GM03348 (cell line): ENCODE measurements around the gene COG5.
A peak's percentile ranks its signal among the peaks of the same experiment; 100 is the strongest.

ENCODE experiments used
- DNase-seq: peaks from one replicate; pipeline ENCODE4 v3.0.0; 2012; ENCODE audit warnings: low spot score

COG5 gene

DNA sequence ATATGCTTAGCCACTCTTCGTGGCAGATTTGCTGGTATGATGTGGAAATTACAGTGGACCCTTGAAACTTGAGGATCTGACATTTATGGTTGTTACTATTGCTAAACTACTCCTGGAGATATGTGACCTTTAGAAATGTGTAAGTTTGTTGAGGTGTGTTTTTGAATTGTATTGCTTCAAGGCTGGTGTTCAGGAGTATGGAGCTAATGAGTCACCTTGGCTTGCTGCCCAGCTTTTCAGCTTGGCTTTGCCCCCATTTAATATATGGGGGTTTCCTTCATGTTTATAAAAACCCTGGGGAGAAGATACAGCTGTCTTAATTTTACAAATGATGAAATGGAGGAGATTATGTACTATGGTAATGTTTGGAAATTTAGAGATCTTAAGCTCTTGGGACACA is 383.3 kb downstream of the COG5 start:
- no peak for DNase-seq

DNA sequence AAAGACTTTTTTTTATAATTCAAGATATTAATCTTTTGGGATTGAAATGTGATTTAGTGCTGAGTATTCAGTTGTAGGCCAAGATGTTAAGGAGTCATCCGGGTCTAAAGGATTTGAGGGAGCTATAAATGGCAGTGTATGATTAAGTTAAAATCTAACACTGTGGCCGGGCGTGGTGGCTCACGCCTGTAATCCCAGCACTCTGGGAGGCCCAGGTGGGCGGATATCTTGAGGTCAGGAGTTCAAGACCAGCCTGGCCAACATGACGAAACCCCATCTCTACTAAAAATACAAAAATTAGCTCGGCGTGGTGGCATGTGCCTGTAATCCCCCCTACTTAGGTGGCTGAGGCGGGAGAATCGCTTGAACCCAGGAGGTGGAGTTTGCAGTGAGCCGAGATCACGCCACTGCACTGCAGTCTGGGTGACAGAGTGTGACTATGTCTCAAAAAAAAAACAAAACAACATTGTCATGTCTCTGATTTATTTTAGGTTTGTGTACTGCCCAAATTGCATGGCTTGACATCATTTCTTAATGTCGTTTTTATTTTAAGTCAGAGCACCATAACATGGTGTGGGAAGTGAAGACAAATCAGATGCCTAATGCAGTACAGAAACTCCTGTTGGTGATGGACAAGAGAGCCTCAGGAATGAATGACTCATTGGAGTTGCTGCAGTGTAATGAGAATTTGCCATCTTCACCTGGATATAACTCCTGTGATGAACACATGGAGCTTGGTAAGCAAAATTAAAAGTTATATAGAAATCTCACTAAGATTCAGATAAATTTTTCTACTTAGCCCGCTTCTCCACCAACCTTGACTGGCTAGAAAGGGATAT is 384.2 kb downstream of the COG5 start:
- DNase-seq = no peak

DNA sequence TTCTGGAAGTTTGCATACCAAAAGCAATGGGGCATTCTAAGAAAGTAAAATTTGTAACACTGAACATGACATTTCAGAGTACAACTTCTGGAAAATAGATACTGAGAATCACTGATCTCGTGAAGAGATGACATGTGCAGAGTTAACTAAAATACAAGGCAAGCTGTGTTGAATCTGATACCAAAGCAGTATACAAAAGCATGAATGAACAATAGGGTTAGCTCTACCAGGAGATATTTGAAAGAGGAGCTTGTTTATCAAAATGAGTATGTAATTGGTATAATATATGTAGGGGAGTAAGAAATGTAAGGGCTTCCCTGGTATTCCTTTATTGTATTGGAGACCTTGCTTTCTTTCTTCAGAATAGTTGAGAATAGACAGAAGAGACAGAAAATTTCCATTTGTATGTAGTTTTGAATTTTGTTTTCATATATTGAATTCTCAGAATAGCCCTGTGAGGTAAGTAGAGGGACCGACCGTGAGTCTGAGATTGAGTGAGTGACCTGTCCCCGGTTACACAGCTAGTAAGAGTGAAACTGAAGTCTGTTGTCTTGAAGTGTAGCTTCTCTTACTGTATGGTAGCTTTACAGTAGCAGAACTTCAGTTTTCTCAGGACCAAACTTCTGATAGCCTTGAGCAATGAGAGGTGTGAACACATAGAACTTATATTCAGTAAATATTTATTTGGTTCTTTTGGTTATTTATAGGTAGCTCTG is 389.9 kb downstream of the COG5 start:
- no peak for DNase-seq

DNA sequence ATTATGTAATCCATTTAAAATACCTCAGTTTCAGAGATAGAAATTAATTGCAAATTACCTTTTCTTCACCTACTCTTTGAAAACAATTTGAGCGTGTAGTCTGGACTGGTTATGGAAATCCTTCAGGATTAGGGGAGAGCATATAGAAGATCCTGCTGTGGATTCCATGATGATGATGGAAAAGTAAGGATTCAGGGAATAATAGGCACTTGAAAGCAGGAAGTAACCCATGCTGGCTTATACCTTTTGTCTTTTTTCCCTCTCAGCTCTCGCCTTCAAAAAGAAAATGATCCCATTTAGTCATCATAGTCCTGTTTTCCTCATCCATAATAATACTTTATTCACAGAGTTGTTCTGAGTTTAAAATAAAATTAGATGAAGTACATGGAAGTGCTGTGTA is 390.5 kb downstream of the COG5 start:
- DNase-seq = no peak

DNA sequence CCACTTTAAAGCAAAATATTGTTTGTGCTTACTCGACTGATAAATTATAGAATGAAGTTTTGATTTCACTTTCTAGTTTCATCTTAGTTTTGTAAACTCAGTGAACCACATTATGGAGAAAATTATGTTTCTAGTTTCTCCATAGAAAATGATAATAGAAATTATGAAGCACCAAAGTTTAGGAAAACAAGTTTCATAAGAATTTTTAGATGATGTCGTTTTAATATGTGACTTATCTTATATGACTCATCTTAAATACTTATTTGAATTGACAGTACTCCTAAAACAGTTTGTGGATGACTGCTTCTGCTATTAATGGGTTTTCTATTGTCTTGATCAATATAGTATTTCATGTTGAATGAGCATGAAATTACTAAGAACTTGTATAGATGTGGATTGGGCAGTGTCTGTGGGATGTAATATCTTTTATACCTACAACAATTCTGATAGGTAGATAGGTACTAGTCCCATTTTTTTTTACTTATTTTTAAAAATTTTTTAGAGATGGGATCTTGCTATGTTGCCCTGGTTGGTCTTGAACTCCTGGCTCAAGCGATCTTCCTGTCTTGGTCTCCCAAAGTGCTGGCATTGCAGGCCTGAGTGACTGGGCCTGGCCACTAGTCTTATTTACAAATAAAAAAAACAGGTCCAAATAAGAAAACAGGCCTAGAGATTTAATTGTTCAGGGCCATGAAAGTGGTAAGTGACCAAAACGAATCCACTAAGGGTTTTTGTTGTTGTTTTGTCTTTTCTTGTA is 391.3 kb downstream of the COG5 start:
- DNase-seq = no peak

DNA sequence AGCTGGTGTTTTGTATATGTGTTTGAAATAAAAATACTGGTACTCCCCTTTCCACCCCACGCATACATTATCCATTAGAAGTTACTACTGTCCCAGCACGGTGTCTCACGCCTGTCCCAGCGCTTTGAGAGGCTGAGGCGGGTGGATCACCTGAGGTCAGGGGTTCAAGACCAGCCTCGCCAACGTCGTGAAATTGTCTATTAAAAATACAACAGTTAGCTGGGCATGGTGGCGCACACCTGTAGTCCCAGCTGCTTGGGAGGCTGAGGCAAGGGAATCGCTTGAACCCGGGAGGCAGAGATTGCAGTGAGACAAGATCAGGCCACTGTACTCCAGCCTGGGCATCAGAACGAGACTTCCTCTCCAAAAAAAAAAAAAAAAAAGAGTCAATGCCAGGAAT is 392.2 kb downstream of the COG5 start:
- no peak for DNase-seq

DNA sequence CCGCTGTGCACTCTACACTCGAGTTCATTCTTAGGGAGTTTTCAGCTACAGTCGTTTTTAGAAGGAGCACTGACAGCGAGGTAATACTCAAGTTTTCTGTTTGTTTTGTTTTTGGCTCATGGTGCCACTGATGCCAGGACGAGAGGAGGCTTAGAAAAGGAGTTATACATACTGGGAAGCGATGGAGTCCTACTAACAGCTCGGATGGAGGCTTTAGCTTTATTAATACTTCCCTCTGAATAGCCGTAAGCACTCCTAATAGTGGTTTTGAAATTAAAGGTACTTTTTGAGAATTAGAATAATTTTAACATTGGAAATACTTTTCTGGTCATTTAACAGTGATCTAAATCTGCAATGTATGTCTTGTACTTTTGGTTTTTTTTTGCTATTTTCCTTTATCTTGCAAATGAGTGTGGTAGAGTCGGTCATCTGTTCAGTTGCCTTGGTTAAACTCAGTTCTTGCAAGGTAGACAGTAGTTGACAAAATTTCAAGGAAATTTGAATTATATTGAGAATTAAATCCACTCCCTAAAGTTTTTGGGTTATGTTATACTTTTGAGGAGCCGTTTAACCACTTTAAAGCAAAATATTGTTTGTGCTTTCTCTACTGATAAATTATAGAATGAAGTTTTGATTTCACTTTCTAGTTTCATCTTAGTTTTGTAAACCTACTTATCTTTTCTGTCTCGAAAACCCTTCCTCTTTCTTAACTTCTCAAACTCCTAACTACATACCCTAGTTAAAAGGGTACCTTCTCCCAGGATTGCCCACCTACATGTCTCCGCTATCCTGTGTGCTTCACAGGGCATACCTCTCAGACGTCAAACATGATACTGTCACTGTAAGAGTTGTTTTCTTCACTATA is 393.4 kb downstream of the COG5 start:
- no peak for DNase-seq

DNA sequence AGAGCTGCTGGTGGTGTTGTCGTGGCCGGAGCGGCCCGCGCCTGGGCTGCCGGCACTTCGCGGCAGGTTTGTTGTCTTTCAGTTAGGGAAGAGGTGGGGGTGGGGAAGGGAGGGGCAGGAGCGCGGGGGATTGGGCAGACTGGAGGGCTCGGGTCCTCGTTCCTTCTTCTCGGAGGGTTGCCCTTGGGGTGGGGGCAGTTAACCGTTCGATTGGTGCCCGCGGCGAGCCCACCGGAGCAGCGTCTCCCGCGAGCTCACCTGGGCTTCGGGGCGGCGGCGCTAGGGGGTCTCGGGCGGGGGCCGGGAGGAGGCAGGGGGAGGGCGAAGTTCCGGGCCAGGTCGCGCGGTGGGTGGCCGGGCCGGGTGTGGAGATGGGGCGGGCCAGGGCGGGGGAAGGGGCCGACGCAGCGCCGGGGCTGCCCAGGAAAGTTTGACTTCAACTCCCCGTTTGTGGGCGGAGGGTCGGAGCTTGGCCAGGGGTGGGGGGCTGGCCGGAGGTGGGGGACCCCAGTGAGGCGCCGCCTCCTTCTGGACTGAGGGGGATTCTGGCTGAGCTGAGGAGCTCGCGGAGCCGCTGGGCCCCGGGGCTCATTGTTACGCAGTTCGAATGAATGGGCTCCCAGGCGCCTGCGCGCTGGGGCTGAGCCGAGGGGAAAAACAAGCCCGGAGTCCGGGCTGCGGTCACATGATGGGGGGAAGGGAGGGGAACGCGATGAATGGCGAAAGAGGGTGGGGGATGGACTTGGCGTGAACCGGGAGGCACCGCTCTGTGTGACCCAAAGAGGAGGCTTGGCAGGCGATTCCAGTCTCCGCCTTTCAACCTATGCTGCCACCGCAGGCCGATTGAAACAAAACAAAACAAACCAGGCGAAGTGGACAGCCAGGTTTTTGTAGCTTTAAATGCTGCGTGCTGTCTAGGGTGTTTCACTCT is 394.3 kb downstream of the COG5 start:
- peak; percentile 93 for DNase-seq

DNA sequence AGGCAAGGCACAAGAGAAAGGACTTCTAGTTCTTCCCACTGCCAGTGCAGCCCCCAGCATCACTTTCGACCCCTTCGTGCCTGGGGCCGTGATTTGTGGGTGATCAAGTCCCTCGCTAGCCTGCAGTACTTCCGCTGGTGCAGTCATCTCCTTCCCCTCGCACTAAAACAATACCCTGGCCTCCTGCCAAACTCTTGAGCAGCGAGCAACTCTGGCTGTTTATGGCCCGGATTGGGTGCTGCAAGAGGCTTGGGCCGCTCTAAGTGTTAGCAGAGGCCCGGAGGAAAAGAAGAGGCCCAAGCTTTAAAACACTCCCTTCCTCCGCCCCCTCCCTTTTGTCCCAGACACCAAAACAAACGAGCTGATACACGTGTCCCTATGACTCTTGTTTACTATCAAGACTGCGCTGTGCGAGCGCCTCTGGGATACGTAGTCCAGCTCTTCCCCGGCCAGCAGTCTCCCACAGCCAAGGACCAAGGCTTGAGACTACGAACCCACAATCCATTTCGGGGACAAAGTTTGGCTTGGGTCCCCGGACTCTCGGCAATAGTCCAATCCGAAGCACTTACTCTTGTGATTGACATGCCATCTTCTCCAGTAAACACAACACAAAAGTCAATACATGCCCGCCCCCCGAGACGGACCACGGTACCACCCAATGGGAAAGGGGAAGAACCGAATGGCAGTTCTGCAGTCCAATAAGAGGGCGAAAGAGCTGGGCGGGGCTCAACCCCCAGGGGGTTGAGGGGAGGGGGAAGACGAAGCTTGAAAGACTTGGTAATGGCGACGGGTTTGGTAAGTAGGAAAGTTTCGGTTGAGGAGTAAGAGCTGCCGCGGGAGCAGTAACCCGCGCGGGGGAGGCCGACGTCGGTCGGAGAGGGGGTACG is 395.2 kb downstream of the COG5 start, which contains the start of gene HBP1:
Gene HBP1 (plus strand): TSS at position 771 of the 887 bp plus-strand sequence. CDS start 10,891 bp downstream, outside the sequence.
- DNase-seq = peak; percentile 97

DNA sequence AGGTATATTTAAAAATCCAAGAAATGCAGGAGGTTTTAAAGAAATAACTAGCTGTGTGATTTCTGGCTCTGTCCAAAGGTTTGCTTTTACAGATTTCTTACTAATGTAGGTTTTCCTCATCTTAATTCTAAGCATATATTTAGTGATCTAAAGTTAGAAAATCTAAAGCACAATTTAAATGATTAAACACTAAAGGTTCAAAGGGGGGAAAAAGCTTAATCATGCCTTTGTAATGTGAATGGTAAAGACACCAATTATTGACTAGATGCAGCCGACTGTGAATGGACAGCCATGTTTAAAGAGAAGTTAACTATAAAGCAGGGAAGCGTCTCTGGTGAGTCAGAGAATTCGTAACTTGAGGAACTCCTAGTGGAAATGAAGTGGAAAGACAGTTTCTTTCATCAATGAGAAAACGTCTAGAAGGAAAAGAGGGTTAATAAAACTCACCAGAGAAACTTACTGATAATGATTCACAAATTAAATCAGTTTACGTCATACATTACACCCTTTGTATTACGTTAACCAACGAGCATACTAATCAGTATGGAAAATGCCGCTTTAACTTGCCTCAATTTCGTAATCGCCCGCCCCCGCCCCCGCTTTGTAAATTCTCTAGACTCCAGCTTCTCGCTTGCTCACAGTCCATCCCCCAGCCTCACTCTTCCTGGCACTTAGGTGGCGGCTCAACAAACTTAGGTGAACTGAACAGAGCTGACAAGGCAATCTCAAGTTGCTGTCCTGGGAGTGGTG is 396.1 kb downstream of the COG5 start:
- DNase-seq = peak; percentile 65

DNA sequence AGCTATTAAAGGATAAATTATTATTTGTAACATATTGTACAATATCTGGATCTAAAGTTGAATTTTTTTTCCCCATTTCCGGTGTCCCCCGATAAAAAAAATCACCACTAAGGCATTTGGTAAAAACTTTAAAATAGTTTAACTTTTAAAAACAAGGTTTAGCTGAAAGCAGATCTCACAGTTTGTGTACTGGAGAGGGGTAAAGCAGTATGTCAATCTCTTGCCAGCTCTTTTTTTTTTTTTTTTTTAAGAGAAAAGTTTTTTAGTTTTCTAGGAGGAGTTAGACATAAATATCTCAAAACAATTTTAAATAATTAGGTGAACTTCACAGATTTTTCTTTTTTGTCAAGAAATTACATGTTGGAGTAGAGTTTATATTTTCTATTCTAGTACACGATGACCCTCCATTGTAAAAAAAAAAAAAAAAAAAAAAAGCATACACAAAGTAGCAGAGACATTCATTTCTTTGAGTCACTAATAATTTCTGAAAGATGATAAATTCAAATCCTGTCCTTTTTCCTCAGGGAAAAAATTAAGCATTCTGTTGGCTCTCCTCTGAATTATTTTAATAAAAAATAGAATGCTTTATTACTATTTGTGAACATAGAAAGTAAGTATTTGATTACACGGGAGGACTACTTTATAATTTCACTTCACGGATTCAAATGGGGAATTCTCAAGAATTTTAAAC is 396.8 kb downstream of the COG5 start:
- DNase-seq = no peak

DNA sequence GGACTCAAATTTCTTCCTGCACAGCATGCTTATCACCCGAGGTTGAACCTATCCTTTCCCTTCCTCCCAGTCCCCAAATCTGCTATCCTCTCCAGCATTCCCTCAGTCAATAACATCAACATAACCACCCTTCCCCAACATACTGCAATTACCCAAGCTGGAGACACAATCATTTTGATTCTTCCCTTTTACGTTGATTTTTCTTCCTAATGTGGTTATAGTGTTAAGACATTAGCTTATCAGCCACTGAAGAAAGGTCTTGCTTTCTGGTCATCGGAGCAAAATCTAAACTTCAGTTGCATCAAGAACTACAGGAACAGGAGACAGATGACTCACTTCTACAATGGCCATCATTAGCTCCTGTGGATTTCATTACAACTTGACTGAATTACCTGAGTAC is 398.4 kb downstream of the COG5 start:
- no peak for DNase-seq

DNA sequence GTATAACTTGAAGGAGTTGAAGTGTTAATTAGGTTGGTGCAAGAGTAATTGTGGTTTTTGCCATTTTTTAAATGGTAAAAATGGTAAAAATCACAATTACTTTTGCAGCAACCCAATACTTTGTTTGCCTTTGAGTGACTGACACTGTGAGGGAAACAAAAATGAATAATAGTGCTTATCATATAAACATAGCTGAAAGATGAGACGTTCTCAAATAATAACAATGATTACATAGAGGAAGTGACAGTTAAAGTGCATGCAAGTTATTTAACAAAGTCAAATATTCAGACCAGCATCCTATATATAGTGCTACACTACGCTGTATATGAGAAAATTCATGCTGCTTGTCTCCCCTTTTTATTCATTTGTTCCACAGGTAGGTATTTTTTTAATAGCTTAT is 399.6 kb downstream of the COG5 start:
- no peak for DNase-seq

DNA sequence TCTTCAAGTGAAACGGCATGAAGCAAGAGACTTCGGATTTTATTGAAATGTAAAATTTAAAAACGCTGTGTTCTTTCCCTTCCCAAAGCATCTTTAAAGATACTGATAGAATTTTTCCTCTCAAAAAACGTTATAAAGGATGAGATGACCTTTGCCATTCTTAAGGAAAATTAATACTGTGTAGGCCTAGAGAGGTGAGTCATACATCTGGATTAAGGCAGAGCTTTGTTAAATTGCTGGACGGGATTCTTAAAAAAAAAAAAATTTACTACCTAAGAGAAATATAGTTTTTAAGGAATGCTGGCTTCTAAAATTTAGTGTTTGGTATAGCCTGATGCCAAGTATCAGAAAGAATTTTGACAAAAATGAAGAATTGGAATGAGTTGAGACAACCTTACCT is 401.2 kb downstream of the COG5 start:
- DNase-seq = no peak

DNA sequence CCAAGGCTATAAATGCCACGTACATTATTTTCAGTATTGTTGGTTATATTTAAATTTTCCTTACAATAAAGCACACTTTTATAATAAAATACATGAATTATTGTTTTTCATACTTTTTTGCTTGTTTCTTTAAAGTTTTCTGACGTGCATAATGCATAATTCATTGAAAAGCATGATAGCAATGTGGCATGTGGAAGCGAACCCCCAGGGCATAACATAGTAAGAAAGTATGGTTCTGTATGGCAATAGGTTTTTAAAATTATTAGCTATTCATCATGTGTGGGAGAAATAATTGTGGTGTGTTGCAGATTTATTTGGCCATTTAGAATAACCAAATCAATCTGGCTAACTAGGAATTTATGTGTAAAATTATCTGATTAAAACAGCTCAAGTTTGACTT is 402.3 kb downstream of the COG5 start:
- DNase-seq = no peak

DNA sequence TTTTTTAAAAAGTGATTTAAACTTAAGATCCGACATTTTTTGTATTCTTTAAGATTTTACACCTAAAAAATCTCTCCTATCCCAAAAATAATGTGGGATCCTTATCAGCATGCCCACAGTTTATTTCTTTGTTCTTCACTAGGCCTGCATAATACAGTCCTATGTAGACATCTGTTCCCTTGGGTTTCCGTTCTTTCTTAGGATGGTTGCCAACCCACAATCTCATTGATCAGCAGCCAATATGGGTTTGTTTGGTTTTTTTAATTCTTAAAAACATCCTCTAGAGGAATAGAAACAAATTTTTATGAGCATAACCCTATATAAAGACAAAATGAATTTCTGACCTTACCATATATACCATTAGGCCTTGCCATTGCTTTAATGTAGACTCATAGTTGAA is 403.3 kb downstream of the COG5 start:
- DNase-seq = no peak

DNA sequence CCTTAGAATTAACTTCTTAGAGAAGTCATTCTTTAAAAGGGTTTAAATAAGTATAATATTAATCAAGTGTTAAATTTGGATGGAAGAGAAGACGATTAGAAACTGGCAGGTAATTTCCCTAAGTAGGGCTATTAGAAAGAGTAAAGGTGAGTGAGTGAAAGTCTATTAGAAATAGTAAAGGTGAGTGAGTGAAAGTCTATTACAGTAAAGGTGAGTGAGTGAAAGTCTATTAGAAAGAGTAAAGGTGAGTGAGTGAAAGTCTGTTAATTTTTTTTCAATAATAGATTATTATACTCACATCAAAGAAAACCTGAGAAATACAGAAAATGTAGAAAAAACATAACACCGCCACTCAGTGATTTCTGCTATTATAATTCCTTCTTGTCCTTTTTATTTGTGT is 405.7 kb downstream of the COG5 start:
- no peak for DNase-seq

DNA sequence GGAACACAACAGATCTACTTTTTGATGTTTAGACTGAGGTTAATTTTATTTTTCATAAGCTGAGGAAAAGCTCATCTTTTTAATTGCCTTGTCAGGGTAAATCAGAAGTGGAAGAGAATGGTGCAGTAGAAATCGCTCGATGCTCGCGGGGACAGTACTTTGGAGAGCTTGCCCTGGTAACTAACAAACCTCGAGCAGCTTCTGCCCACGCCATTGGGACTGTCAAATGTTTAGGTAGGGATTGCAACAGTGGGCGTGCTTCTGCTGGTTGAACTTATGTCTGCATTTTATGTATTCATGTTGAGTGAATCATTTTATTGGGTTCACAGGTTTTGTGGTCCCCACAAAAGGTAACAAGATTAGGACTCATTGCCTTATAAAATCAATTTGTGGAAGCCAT is 406.6 kb downstream of the COG5 start:
- no peak for DNase-seq
